Type B pancreatic cell (in vitro differentiated cells): ENCODE results near the gene CACNA1D. TPM values are rescaled to one million over a fixed set of nuclear protein-coding genes. Genes with fewer than 3 reads are reported as not detected.

ENCODE experiments used
- DNase-seq: peaks from one replicate; pipeline ENCODE4 v3.0.0; 2021; ENCODE audit warnings: mixed read lengths; ENCODE audit not compliant: unreplicated experiment; ENCODE audit errors: extremely low spot score
- H3K27ac Mint-ChIP-seq: 2 replicates; pipeline ENCODE4 v1.8.0; 2021; ENCODE audit warnings: mild to moderate bottlenecking, mixed read lengths
- H3K27me3 Mint-ChIP-seq: 2 replicates; pipeline ENCODE4 v1.8.0; 2021; ENCODE audit warnings: mixed read lengths
- H3K36me3 Mint-ChIP-seq: 2 replicates; pipeline ENCODE4 v1.8.0; 2021; ENCODE audit warnings: mixed read lengths
- H3K4me1 Mint-ChIP-seq: one replicate; pipeline ENCODE4 v1.8.0; 2021; ENCODE audit warnings: mixed read lengths; ENCODE audit not compliant: unreplicated experiment
- H3K4me3 Mint-ChIP-seq: 2 replicates; pipeline ENCODE4 v1.8.0; 2021; ENCODE audit warnings: mild to moderate bottlenecking, mixed read lengths
- H3K9me3 Mint-ChIP-seq: 2 replicates; pipeline ENCODE4 v1.8.0; 2021; ENCODE audit warnings: mixed read lengths
- CTCF ChIP-seq: fragments of 200-600 bp; sonication (generic); conservative IDR thresholded peaks from 2 replicates; pipeline ENCODE4 v1.5.0; 2021; ENCODE audit warnings: antibody characterized with exemption, mild to moderate bottlenecking
- total RNA-seq: library from RNA; stranded (reverse); gene quantifications from 2 replicates; pipeline ENCODE4 v1.2.1, GENCODE V29; 2021; ENCODE audit warnings: low replicate concordance

Gene CACNA1D
- total RNA-seq, 1 donor from 2014 or later, result 17.4 TPM

DNA sequence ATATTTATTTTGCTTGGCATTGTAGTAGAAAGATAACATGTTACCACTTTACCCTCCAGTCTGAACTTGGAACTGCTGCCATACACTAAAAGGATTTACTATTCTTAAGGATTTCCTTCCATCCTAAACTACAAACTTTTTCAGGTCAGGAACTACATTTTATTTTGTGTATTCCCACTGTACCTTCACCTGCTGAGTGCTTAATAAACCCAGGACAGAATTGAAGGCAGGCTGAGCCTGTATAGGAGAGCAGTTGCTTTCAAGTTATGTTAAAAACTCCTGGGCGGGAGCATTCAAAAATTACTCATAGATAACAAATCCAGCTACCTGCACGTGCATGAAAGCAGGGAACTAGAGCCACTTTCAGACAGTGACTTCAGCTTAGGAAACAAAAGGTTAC is 58.3 kb downstream of the CACNA1D start:
- peaks cover 13% of the 10 kb centered on the region for H3K4me1 Mint-ChIP-seq
- H3K9me3 Mint-ChIP-seq, result no peaks in the 10 kb centered on the region
- TF ChIP-seq CTCF, result no peak
- H3K27ac Mint-ChIP-seq, result no peak overlapping the region
- no peak overlapping the region for H3K4me3 Mint-ChIP-seq
- DNase-seq, result no peak
- no peaks in the 10 kb centered on the region for H3K36me3 Mint-ChIP-seq
- H3K27me3 Mint-ChIP-seq, result no peaks in the 10 kb centered on the region

- Mint-ChIP-seq H3K36me3 (no peaks in the 10 kb centered on the region), H3K4me3 (no peak overlapping the region), H3K27ac (no peak overlapping the region), H3K4me1 (peaks cover 13% of the 10 kb centered on the region), H3K9me3 (no peaks in the 10 kb centered on the region), H3K27me3 (no peaks in the 10 kb centered on the region)
- no peak for TF ChIP-seq CTCF
- DNase-seq, result no peak
Measured at GRCh38 chr3:53553200-53553599, 58.8 kb downstream of the CACNA1D start.

DNA sequence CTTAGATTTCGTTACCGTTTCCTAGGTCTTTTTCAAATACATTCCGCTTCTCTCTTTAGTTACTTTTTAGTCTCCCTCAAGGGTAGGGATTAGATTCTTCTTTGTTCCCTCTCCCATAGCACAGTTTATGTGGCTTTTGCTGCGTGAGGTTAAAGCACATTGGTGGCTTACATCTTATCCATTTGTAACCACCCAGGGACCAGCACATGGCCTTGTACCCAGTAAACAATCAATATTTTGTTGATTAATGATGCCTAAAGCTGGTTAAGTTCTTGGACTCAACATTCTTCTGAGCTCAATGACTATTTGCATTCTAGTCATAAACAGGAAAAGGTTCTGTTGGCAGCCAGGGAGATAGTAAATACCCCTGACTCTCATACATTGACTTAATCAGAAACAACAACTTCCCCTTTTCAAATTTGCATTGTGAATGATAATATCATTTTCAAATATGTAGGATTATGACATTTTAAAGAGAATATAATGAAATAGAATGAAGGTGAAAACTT is 60.2 kb downstream of the CACNA1D start:
- Mint-ChIP-seq H3K4me1 (peaks cover 13% of the 10 kb centered on the region), H3K27ac (no peak overlapping the region), H3K36me3 (no peaks in the 10 kb centered on the region), H3K4me3 (no peak overlapping the region), H3K9me3 (no peaks in the 10 kb centered on the region), H3K27me3 (no peaks in the 10 kb centered on the region)
- no peak for TF ChIP-seq CTCF
- no peak for DNase-seq

GRCh38 chr3:53555068-53555588 is 60.7 kb downstream of the CACNA1D start:
- H3K4me3 Mint-ChIP-seq, result no peak overlapping the region
- H3K9me3 Mint-ChIP-seq, result no peaks in the 10 kb centered on the region
- H3K27ac Mint-ChIP-seq, result no peak overlapping the region
- no peaks in the 10 kb centered on the region for H3K27me3 Mint-ChIP-seq
- no peaks in the 10 kb centered on the region for H3K36me3 Mint-ChIP-seq
- no peak for DNase-seq
- peaks cover 13% of the 10 kb centered on the region for H3K4me1 Mint-ChIP-seq
- TF ChIP-seq CTCF, result no peak

DNA sequence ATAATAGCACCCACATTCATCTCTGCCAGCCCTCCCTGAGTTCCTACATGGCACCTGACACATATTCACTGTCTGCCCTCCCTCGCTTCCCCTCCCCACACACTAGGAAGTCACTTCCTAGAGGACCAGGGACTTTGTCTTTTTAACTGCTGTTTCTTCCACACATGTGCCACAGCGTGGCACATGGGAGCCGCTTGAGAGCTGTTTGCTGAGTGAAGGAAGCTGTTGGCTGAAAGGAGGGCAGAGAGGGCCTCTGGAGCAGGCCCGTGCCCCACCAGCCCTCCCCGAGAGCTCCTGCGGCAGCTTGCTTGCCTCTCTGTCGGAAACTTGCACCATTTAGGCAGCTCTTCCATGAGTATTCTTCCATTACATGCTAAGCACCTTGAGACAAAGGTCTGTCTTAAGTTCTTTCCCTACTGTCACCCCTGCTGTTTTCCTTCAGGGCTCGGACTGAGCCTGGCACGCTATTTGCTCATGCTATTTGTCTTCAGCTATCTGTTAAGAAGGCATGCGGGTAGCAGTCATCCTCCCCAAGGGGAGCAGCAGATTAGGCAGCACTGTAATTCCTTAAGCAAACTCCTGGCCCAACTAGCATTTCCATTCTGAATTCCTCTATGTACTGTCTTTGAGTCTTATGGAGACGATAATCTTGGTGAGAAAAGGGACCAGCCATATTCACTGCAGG is 72.2 kb downstream of the CACNA1D start:
- H3K27ac Mint-ChIP-seq, result no peak overlapping the region
- H3K4me3 Mint-ChIP-seq, result no peak overlapping the region
- peaks cover 3% of the 10 kb centered on the region for H3K27me3 Mint-ChIP-seq
- H3K9me3 Mint-ChIP-seq, result no peaks in the 10 kb centered on the region
- TF ChIP-seq CTCF, result no peak
- peaks cover 20% of the 10 kb centered on the region for H3K4me1 Mint-ChIP-seq
- DNase-seq, result no peak
- no peaks in the 10 kb centered on the region for H3K36me3 Mint-ChIP-seq
